Islet of Langerhans (tissue), 1 donor: ENCODE results near the gene MYO1D.

Experiments used
- FAIRE-seq: peaks from one replicate; lab custom pipeline; 2011; peaks lifted over from hg19 to GRCh38; lab: Jason Lieb, UNC

The MYO1D gene

DNA sequence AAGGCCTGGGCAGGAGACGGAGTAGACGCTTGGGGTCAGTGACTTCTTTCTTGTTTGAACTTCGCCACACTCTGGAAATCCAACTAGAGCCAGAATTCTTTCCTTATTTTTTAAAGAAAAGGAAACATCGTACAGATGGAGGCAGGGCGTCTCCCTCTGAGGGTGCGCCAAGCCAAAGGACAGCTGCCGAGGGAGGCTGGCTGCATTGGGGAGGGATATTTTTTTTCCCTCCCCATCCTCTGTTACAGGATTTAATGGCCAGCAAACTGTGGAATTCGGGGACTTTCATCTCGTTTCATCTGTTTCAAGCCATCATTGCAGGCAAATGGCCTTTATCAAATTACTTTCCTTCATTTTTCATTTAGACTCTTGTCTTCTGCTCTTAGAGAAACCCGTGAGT, 374.2 kb downstream of the MYO1D start:
- FAIRE-seq, result no peak

DNA sequence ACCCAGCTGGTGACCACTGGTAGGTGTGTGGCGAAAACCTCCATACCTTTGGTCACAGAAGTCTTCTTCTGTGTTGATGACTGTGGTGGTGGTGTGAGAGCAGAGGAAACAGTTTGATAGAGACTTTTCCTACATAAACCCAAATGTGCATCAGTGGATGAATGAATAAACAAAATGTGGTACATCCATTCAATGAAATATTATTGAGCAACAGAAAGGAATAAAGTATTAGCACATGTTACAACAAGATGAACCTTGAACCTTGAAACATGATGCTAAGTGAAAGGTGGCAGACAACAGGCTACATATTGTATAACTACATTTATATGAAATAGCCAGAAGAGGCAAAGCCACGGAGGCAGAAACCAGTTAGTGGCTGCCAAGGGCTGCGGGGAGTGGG, 374.9 kb downstream of the MYO1D start:
- no peak for FAIRE-seq

GRCh38 chr17:32498391-32498790, 378.5 kb downstream of the MYO1D start:
- FAIRE-seq, result no peak

DNA sequence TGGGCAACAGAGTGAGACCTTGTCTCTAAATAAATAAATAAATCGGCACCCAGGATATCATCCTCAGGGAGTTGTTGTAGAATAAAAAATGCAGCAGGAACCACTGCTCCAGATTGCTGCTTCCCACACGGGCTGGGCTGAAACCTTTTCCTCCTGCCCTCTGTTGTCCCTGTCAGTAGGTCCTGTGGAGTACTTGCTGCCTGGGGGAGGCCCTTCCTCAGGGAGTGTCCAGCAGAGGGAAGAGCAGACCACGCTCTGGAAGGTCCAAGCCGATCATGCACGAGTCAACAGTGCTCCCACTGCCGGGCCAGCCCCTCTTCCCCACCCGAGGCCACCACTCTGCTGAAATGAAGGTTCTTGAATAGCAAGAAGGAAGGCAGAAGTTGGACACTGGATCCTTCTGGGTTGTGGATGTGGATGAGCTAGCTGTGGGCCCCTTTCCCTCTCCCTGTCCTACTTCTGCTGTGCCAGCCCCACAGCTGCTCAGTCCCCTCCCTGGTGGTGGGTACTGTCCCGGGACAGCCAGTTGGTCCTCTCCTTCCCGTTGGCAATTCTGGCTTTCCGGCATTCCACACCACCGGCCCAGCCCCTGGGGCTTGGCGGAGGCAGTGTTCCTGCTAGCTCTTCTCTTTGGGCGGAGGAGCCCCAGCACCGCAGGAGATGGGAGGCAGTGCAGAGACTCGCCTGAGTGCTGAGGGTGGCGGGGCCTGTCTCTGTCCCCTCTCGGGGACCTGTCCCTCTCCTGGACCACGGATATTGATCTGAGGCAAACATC, 379.3 kb downstream of the MYO1D start:
- no peak for FAIRE-seq

- no peak for FAIRE-seq
Observed at GRCh38 chr17:32496395-32497073, 380.4 kb downstream of the MYO1D start.

GRCh38 chr17:32495359-32496231, 381.3 kb downstream of the MYO1D start:
- no peak for FAIRE-seq

DNA sequence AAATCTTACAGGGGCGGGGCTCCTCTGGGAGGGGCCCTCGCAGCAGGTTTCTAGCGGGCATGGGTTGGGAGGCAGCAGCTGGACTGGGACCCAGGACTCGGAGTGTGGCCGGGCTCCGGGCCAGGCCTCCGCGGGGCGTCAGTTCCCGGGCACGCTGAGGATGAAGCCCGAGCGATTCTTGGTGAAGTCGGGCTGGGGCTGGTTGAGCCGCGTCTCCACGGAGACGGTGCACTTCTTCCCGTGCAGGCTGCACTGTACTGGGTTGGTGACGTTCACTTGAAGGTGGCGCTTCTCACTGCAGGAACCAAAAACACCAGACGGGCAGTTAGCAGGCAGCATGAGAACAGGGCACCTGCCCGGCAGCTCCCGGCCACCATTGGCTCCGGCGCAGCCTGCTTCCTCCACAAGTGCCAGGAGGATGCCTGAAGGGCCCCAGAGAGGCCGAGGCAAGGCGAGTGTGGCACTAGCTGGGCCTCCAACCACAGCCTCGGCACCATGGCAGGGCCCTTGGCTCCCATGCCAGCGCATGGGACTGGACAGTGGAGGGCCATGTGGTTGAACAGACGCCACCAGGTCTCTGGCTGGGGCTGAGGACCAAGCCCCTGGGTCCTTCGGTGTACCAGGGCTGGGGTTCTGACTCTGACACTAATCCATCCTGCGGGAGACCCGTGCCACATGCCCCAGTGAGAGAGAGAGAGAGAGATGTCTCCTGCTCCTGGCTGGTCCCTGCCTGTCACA, 382.1 kb downstream of the MYO1D start:
- no peak for FAIRE-seq

- FAIRE-seq, result no peak
Observed at GRCh38 chr17:32493976-32494513, 382.9 kb downstream of the MYO1D start.

DNA sequence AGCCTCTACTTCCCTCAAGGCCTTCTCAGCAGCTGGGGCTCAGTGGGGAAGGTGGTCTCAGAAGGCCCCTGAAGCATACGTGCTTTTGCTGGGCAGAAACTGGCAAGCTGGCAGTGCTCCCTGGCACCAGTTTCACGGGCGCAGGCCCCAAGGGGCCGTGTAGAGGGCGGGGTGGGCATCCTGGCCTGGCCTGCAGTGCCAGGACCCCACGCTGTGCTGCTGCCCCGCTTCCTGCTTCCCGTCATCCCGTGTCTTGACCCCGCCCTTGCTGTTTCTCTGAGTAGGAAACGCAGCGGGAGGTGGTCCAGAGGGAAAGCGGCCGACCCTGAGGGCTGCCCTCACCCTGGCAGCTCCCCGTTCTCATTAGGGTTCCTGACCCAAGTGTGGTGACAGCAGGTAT, 383.4 kb downstream of the MYO1D start:
- FAIRE-seq, result no peak

- FAIRE-seq, result no peak
Observed at GRCh38 chr17:32492648-32493289, 384.2 kb downstream of the MYO1D start.

- no peak for FAIRE-seq
Observed at GRCh38 chr17:32492264-32492589, 384.7 kb downstream of the MYO1D start.

GRCh38 chr17:32491371-32492263, 385.3 kb downstream of the MYO1D start:
- FAIRE-seq, result no peak

- FAIRE-seq, result no peak
Observed at GRCh38 chr17:32490101-32490482, 386.8 kb downstream of the MYO1D start.

DNA sequence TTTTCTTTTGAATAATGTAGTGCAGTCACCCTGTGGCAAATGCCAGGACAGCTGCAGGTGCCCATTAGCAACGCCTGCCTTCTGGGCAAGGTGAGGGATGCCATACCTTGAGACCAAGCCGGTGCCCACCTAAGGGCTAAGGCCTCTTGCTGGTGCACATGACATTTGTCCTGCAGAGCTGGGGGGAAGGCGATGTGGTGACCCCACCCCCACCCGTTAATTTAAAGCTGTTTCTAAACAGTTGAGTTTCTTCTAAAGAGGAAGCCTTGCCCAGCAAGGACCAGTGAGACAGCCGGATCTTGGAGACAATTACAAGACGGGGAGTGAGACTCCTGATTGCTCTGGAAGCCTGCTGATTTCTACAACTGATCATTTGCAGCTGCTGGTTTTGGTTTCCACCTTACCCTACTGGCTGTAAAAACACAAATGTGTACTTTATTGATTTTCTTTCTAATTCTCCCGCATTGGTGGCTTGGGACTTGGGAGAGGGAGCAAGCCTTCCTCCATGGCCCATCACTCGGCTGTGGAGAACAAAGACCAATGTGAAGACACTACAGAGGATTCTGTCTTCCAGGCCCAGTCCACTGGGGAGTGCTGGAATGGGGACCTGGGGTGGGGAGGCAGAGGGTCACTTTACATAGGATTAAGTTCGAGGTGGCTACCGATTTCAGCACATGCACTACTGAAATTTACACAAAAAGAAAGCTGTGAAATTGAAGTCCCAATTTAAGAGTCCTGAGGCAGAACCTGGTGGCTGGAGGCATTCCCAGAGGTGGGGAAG, 387.4 kb downstream of the MYO1D start:
- no peak for FAIRE-seq

DNA sequence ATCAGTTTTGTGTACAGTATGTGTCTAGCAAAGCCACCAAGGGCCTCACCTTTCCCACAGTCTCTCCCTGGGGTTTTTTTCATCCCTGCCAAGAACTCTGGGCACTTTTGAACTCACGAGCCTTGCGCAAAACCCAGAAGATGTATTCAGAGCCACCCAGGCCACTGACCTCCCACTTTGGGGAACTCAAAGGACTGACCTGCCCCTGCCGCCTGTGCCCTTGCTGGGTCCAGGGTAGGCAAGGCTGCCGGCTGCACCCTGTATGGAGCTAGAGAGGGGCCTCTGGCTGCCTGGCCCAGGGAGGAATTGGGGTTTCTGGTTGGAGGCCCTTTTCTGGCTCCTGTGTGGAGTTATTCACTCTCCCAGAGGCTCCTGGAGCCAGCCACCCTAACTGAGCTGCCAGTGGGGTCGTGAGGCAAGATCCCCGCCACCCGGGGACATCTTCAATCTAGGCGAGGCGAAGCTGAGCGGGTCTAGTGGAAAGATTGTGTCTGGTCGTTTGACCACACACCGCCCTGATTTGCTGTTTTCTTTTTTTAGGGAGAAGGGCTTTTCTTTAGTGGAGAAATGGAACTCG, 388.2 kb downstream of the MYO1D start:
- no peak for FAIRE-seq

GRCh38 chr17:32488177-32488542, 388.8 kb downstream of the MYO1D start:
- FAIRE-seq, result no peak

DNA sequence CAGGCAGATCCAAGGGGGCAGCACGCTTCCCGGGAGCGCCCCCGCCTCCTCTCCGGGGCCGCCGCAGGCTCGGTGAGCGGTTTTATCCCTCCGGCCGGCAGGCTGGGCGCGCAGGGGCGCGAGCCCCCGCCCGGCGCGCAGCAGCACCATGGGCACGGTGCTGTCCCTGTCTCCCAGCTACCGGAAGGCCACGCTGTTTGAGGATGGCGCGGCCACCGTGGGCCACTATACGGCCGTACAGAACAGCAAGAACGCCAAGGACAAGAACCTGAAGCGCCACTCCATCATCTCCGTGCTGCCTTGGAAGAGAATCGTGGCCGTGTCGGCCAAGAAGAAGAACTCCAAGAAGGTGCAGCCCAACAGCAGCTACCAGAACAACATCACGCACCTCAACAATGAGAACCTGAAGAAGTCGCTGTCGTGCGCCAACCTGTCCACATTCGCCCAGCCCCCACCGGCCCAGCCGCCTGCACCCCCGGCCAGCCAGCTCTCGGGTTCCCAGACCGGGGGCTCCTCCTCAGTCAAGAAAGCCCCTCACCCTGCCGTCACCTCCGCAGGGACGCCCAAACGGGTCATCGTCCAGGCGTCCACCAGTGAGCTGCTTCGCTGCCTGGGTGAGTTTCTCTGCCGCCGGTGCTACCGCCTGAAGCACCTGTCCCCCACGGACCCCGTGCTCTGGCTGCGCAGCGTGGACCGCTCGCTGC, 389.3 kb downstream of the MYO1D start:
- no peak for FAIRE-seq

GRCh38 chr17:32486701-32487472, 390.0 kb downstream of the MYO1D start, which contains the start of gene CDK5R1:
Gene CDK5R1 (plus strand): TSS chr17:32486993. CDS start chr17:32487621, 628 bp downstream.
- no peak for FAIRE-seq
